HepG2 (cell line): ENCODE data around the gene CYP2A13. TPM values are rescaled to one million over a fixed set of nuclear protein-coding genes. Genes with fewer than 3 reads are reported as not detected.
"Not testable (repeated sequence)": the region's sequence is repeated elsewhere in the genome, so short reads cannot be mapped to it uniquely, and the experiment has no call there.

Experiments
- ATAC-seq: fragments of 200-7000 bp; cut with Tn5 transposase; 3 replicates; pipeline ENCODE4 v1.9.1; 2020; ENCODE audit warnings: mild to moderate bottlenecking, moderate library complexity
- BruUV-seq: library from RNA; stranded (reverse); fragments of 400-500 nt; replicated peaks from 2 replicates; lab custom pipeline; 2021; lab: Mats Ljungman, UMichigan
- CTCF ChIA-PET: fragments of 300-600 bp; formaldehyde crosslinking; extraction: SDS; loops from one replicate; lab custom pipeline; 2021; ENCODE audit warnings: low total read pairs, inconsistent platforms, low intra/inter-chr PET ratio; lab: Yijun Ruan, JAX
- POLR2A ChIA-PET: fragments of 350-600 bp; sonication (Branson Sonifier 250); formaldehyde crosslinking; loops from one replicate; lab custom pipeline; 2020; ENCODE audit warnings: antibody characterized with exemption, inconsistent platforms; lab: Yijun Ruan, JAX
- DNase-seq: peaks from one replicate; pipeline ENCODE4 v3.0.0-alpha.2; 2015; ENCODE audit warnings: low spot score
- FAIRE-seq: peaks from 3 replicates; lab custom pipeline; 2011; peaks lifted over from hg19 to GRCh38; lab: Jason Lieb, UNC
- H2AFZ ChIP-seq: one replicate; pipeline ENCODE4 v1.6.1; 2011; ENCODE audit warnings: low read length, inconsistent platforms
- H3K27ac ChIP-seq: fragments of 300-600 bp; 3 replicates; pipeline ENCODE4 v1.8.0; 2011; ENCODE audit warnings: mixed run types, mild to moderate bottlenecking, mixed read lengths, low read length, inconsistent platforms; ENCODE audit not compliant: insufficient read depth; ENCODE audit errors: extremely low read length
- H3K27me3 ChIP-seq, 2 experiments: fragments of 200-600 bp in 1 of 2; 2 replicates in 1 of 2; 3 replicates in 1 of 2; pipeline versions ENCODE4 v1.6.0 to v1.8.0; 2011; ENCODE audit warnings: low read length in 2 of 2, mild to moderate bottlenecking in 2 of 2, moderate library complexity in 2 of 2, inconsistent platforms in 1 of 2; ENCODE audit not compliant: insufficient read depth in 2 of 2, control insufficient read depth in 1 of 2
- H3K36me3 ChIP-seq, 2 experiments: fragments of 200-600 bp in 1 of 2; replicated peaks in 1 of 2; 2 replicates in 1 of 2; 3 replicates in 1 of 2; pipeline versions ENCODE4 v1.5.1 to v1.8.0; 2011; ENCODE audit warnings: low read length in 2 of 2, inconsistent platforms in 1 of 2; ENCODE audit not compliant: insufficient read depth in 2 of 2, control insufficient read depth in 1 of 2
- H3K4me1 ChIP-seq: 2 replicates; pipeline ENCODE4 v1.5.1; 2012; ENCODE audit warnings: low read length, inconsistent platforms; ENCODE audit not compliant: insufficient read depth
- H3K4me2 ChIP-seq: 2 replicates; pipeline ENCODE4 v1.6.0; 2011; ENCODE audit warnings: low read depth, low read length, inconsistent platforms
- H3K4me3 ChIP-seq, 3 experiments: fragments of 200-600 bp in 1 of 3; sonication (generic), shearing (Covaris generic) in 1 of 3; replicated peaks in 1 of 3; 2 replicates each; pipeline ENCODE4 v1.5.1; 2011 to 2016; ENCODE audit warnings: low read length in 3 of 3, inconsistent platforms in 2 of 3, low read depth in 2 of 3, mild to moderate bottlenecking in 2 of 3, control low read depth in 1 of 3, mixed read lengths in 1 of 3; ENCODE audit not compliant: insufficient read depth in 1 of 3
- H3K79me2 ChIP-seq: one replicate; pipeline ENCODE4 v1.6.1; 2011; ENCODE audit warnings: low read length, inconsistent platforms; ENCODE audit not compliant: insufficient read depth
- H3K9ac ChIP-seq: 2 replicates; pipeline ENCODE4 v1.6.0; 2011; ENCODE audit warnings: mild to moderate bottlenecking, low read depth, low read length, inconsistent platforms; ENCODE audit not compliant: insufficient read depth
- H3K9me3 ChIP-seq: 2 replicates; pipeline ENCODE4 v1.5.1; 2012; ENCODE audit warnings: mild to moderate bottlenecking, low read length
- H4K20me1 ChIP-seq: 2 replicates; pipeline ENCODE4 v1.6.0; 2011; ENCODE audit warnings: inconsistent platforms, mild to moderate bottlenecking, low read length, moderate library complexity; ENCODE audit not compliant: insufficient read depth
- WGBS: methylation state at CpG from one replicate; pipeline ENCODE4 v1.1.6; 2017; ENCODE audit warnings: low lambda C conversion rate; 5-methylcytosine and 5-hydroxymethylcytosine counted together
- in situ Hi-C: cut with HindIII; loops from 2 replicates; pipeline ENCODE4 v1.10.0; 2017; ENCODE audit warnings: low pct_unique_long_range_greater_than_20kb; ENCODE audit not compliant: extremely low pct_ligation_motif_present
- intact Hi-C: fragments of 100-400 bp; cut with micrococcal nuclease; formaldehyde crosslinking; loops from one replicate; pipeline ENCODE4 v1.10.0; 2022; ENCODE audit not compliant: unreplicated experiment
- polyA plus RNA-seq, 8 experiments: library from polyadenylated mRNA; depleted of rRNA in 3 of 8; stranded (reverse) in 7 of 8; unstranded in 1 of 8; fragments of >200 nt; fragmentation: Illumina TruSeq in 4 of 8; extraction: Trizol in 4 of 8; gene quantifications; 2 replicates each; pipeline versions ENCODE4 v1.2.1 to v1.2.3, GENCODE V29; 2011 to 2016; ENCODE audit warnings: low read depth in 4 of 8, missing spikeins in 1 of 8, mixed read lengths in 1 of 8; ENCODE audit not compliant: insufficient read depth in 1 of 8
- total RNA-seq, 5 experiments: library from RNA; depleted of rRNA; stranded (reverse); fragments of >200 nt; fragmentation: Illumina TruSeq; extraction: Trizol; gene quantifications; 2 replicates each; pipeline ENCODE4 v1.2.3, GENCODE V29; 2016; ENCODE audit warnings: low read depth in 1 of 5
- TF ChIP-seq, protein P1 (sequence below): sonication (generic); formaldehyde crosslinking; IDR thresholded peaks from 2 replicates; pipeline ENCODE4 v1.4.0; 2020; ENCODE audit warnings: missing genetic modification reagents
- TF ChIP-seq, protein P2 (sequence below): sonication (generic); formaldehyde crosslinking; IDR thresholded peaks from 2 replicates; pipeline ENCODE4 v1.4.0; 2020; ENCODE audit warnings: missing genetic modification reagents, borderline replicate concordance

CYP2A13 gene
- total and polyA plus RNA-seq, 2 of the 13 experiments (the other 11 are each of a cell fraction or from before 2014, with no cell fraction given): not detected

DNA sequence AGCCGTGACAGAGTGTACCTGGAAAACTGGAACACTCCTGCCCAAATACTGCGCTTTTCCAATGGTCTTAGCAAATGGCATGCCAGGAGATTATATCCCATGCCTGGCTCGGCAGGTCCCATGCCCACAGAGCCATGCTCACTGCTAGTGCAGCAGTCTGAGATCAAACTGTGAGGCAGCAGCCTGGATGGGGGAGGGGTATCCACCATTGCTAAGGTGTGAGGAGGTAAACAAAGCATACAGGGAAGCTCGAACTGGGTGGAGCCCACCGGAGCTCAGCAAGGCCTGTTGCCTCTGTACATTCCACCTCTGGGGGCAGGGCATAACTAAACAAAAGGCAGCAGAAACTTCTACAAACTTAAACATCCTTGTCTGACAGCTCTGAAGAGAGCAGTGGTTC, 10.5 kb downstream of the CYP2A13 start:
- TF ChIP-seq, protein P1, sequence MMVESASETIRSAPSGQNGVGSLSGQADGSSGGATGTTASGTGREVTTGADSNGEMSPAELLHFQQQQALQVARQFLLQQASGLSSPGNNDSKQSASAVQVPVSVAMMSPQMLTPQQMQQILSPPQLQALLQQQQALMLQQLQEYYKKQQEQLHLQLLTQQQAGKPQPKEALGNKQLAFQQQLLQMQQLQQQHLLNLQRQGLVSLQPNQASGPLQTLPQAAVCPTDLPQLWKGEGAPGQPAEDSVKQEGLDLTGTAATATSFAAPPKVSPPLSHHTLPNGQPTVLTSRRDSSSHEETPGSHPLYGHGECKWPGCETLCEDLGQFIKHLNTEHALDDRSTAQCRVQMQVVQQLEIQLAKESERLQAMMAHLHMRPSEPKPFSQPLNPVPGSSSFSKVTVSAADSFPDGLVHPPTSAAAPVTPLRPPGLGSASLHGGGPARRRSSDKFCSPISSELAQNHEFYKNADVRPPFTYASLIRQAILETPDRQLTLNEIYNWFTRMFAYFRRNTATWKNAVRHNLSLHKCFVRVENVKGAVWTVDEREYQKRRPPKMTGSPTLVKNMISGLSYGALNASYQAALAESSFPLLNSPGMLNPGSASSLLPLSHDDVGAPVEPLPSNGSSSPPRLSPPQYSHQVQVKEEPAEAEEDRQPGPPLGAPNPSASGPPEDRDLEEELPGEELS (CRISPR knock-in tag): no peak
- TF ChIP-seq, protein P2, sequence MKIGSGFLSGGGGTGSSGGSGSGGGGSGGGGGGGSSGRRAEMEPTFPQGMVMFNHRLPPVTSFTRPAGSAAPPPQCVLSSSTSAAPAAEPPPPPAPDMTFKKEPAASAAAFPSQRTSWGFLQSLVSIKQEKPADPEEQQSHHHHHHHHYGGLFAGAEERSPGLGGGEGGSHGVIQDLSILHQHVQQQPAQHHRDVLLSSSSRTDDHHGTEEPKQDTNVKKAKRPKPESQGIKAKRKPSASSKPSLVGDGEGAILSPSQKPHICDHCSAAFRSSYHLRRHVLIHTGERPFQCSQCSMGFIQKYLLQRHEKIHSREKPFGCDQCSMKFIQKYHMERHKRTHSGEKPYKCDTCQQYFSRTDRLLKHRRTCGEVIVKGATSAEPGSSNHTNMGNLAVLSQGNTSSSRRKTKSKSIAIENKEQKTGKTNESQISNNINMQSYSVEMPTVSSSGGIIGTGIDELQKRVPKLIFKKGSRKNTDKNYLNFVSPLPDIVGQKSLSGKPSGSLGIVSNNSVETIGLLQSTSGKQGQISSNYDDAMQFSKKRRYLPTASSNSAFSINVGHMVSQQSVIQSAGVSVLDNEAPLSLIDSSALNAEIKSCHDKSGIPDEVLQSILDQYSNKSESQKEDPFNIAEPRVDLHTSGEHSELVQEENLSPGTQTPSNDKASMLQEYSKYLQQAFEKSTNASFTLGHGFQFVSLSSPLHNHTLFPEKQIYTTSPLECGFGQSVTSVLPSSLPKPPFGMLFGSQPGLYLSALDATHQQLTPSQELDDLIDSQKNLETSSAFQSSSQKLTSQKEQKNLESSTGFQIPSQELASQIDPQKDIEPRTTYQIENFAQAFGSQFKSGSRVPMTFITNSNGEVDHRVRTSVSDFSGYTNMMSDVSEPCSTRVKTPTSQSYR: peak; percentile 74; the same call in 1 of the 2 replicates
- Histone ChIP-seq H3K36me3 (no peaks in the 10 kb centered on the region), H3K27ac (no peak overlapping the region), H2AFZ (no peak overlapping the region), H3K4me3 (no peak overlapping the region), H4K20me1 (no peaks in the 10 kb centered on the region), H3K9ac (no peak overlapping the region), H3K4me2 (no peak overlapping the region), H3K9me3 (no peaks in the 10 kb centered on the region), H3K79me2 (no peaks in the 10 kb centered on the region), H3K4me1 (no peaks in the 10 kb centered on the region), H3K27me3 (peaks cover 2 to 11% of the 10 kb centered on the region in 2 experiments; a peak in 4 of 5 replicates)
- intact Hi-C loops: no loop called here
- ATAC-seq (no peak), FAIRE-seq (no peak), DNase-seq (peak; percentile 7)
- POLR2A ChIA-PET: no interaction called here
- 0% methylated on average over 4 of the region's 5 CpGs for WGBS
- BruUV-seq: no TSS peak
- CTCF ChIA-PET: no interaction called here
- in situ Hi-C loops: no loop called here

DNA sequence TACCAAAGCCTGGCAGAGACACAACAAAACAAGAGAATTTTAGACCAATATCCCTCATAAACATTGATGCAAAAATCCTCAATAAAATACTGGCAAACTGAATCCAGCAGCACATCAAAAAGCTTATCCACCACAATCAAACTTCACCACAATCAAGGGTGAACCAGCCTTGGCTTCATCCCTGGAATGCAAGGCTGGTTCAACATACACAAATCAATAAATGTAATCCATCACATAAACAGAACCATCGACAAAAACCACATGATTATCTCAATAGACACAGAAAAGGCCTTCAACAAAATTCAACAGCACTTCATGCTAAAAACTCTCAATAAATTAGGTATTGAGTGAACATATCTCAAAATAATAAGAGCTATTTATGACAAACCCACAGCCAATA, 14.0 kb downstream of the CYP2A13 start:
- H3K4me3 ChIP-seq, BruUV-seq, H4K20me1 ChIP-seq, POLR2A ChIA-PET, H3K27me3 ChIP-seq, H3K9ac ChIP-seq, H3K4me1 ChIP-seq, H3K79me2 ChIP-seq, ATAC-seq, H2AFZ ChIP-seq, FAIRE-seq, CTCF ChIA-PET, H3K27ac ChIP-seq, intact Hi-C loops, H3K9me3 ChIP-seq, H3K4me2 ChIP-seq, DNase-seq, H3K36me3 ChIP-seq, in situ Hi-C loops: not testable (repeated sequence)
- WGBS: 0% methylated on average over 1 of the region's 1 CpG
